SJSA1 (cell line): ENCODE data around the gene ZNF556. TPM values are rescaled to one million over a fixed set of nuclear protein-coding genes. Genes with fewer than 3 reads are reported as not detected.
"Not testable (repeated sequence)": the region's sequence is repeated elsewhere in the genome, so short reads cannot be mapped to it uniquely, and the experiment has no call there.

Experiments used
- DNase-seq, 2 experiments: peaks; one replicate each; pipeline ENCODE4 v3.0.0-alpha.2; 2015 to 2020; ENCODE audit warnings: low spot score in 2 of 2, low read depth in 1 of 2
- H3K27ac ChIP-seq: fragments of 250-450 bp; sonication (Bioruptor Pico); 2 replicates; pipeline ENCODE4 v1.5.1; 2020; ENCODE audit warnings: mild to moderate bottlenecking, moderate library complexity
- H3K27me3 ChIP-seq: fragments of 250-450 bp; sonication (Bioruptor Pico); replicated peaks from 2 replicates; pipeline ENCODE4 v1.5.1; 2020; ENCODE audit warnings: mild to moderate bottlenecking, moderate library complexity
- H3K36me3 ChIP-seq: fragments of 250-450 bp; sonication (Bioruptor Pico); 2 replicates; pipeline ENCODE4 v1.5.1; 2020; ENCODE audit warnings: mild to moderate bottlenecking
- H3K4me1 ChIP-seq: fragments of 250-450 bp; sonication (Bioruptor Pico); replicated peaks from 2 replicates; pipeline ENCODE4 v1.6.1; 2021; ENCODE audit warnings: mild to moderate bottlenecking
- H3K4me3 ChIP-seq: fragments of 250-450 bp; sonication (Bioruptor Pico); 2 replicates; pipeline ENCODE4 v1.5.1; 2020; ENCODE audit warnings: mild to moderate bottlenecking
- H3K9me3 ChIP-seq: fragments of 250-450 bp; sonication (Bioruptor Pico); replicated peaks from 2 replicates; pipeline ENCODE4 v1.5.1; 2020; ENCODE audit warnings: mild to moderate bottlenecking
- total RNA-seq: library from RNA; depleted of rRNA; stranded (reverse); fragments of >200 nt; shearing (Covaris generic); gene quantifications from 2 replicates; pipeline ENCODE4 v1.2.3, GENCODE V29; 2014; rRNA removed

Gene ZNF556
- total RNA-seq, 1 experiment from 2014 or later, result 0.08 TPM

GRCh38 chr19:2903326-2903725, 36.2 kb downstream of the ZNF556 start:
- not testable (repeated sequence) for H3K36me3 ChIP-seq, H3K4me3 ChIP-seq, H3K27ac ChIP-seq, H3K9me3 ChIP-seq, H3K27me3 ChIP-seq, DNase-seq, H3K4me1 ChIP-seq

DNA sequence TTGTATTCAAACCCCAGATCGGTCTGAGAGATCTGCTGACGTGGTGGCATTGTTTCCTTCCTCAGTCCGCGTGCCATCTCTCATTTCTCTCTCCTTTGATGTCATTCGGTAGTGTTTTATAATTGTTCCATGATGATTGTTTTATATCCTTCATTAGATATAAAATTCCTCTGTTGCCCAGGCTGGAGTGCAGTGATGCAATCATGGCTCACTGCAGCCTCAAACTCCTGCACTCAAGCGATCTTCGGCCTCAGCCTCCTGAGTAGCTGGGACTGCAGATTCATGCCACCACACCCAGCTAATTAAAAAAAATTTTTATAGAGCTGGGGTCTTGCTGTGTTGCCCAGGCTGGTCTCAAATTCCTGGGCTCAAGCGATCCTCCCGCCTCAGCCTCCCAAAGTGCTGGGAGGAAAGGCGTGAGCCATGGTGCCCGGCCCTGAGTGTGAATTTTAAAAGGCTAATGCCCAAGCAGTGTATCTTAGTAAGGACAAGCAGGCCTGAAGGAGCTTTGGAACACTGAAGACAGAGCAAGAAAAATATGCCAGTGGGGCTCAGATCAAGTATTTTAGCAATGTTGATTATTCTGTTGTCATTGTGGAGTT, 38.9 kb downstream of the ZNF556 start:
- Histone ChIP-seq H3K36me3 (no peaks in the 10 kb centered on the region), H3K4me1 (no peaks in the 10 kb centered on the region), H3K9me3 (no peaks in the 10 kb centered on the region; the same call in 1 of the 2 replicates), H3K27me3 (no peaks in the 10 kb centered on the region), H3K27ac (no peak overlapping the region), H3K4me3 (no peak overlapping the region)
- DNase-seq, result no peak

GRCh38 chr19:2906631-2907195, 39.6 kb downstream of the ZNF556 start:
- Histone ChIP-seq H3K27ac (no peak overlapping the region), H3K27me3 (no peaks in the 10 kb centered on the region), H3K4me3 (no peak overlapping the region), H3K36me3 (no peaks in the 10 kb centered on the region), H3K4me1 (no peaks in the 10 kb centered on the region), H3K9me3 (no peaks in the 10 kb centered on the region; the same call in 1 of the 2 replicates)
- DNase-seq, result no peak

DNA sequence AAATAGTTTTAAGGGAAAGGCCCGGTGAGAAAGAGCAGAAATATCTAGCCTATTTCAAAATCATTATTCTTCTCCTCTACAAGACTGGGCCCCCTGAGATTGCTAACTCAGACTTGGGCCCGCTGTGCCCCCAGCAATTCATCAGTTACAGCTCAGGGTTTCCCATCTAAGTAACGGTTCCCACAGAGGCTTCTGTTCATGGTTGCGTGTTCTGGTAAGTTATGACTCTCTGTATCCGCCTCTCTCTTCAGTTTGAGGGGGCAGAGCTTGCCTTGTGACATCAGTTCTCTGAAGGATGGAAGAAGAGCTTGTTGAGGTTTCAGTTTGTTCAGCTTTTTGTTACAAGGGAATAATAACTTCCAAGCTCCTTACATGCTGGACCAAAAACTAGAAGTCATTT, 45.2 kb downstream of the ZNF556 start:
- peaks cover 28% of the 10 kb centered on the region for H3K9me3 ChIP-seq
- H3K27ac ChIP-seq, result no peak overlapping the region
- H3K4me1 ChIP-seq, result no peaks in the 10 kb centered on the region
- DNase-seq, result no peak
- no peak overlapping the region for H3K4me3 ChIP-seq
- H3K27me3 ChIP-seq, result no peaks in the 10 kb centered on the region
- peaks cover 16% of the 10 kb centered on the region for H3K36me3 ChIP-seq

DNA sequence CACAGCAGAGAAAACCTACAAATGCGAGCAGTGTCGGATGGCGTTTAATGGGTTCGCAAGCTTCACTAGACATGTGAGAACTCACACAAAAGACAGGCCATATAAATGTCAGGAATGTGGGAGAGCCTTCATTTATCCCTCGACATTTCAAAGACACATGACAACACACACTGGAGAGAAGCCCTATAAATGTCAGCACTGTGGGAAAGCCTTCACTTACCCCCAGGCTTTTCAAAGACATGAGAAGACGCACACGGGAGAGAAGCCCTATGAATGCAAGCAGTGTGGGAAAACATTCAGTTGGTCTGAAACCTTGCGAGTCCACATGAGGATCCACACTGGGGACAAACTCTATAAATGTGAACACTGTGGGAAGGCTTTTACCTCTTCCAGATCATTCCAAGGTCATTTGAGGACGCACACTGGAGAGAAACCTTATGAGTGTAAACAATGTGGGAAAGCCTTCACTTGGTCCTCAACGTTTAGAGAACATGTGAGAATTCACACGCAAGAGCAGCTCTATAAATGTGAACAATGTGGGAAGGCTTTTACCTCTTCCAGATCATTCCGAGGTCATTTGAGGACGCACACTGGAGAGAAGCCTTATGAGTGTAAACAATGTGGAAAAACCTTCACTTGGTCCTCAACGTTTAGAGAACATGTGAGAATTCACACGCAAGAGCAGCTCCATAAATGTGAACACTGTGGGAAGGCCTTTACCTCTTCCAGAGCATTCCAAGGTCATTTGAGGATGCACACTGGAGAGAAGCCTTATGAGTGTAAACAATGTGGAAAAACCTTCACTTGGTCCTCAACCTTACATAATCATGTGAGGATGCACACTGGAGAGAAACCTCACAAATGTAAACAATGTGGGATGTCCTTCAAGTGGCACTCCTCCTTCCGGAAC, 50.4 kb downstream of the ZNF556 start:
- peaks cover 30% of the 10 kb centered on the region for H3K9me3 ChIP-seq
- no peak for DNase-seq
- H3K27ac ChIP-seq, result no peak overlapping the region
- H3K36me3 ChIP-seq, result peaks cover 29% of the 10 kb centered on the region
- H3K27me3 ChIP-seq, result no peaks in the 10 kb centered on the region
- no peak overlapping the region for H3K4me3 ChIP-seq
- no peaks in the 10 kb centered on the region for H3K4me1 ChIP-seq

- H3K4me1 ChIP-seq, result no peaks in the 10 kb centered on the region
- DNase-seq, result no peak
- no peak overlapping the region for H3K27ac ChIP-seq
- H3K27me3 ChIP-seq, result no peaks in the 10 kb centered on the region
- peaks cover 10% of the 10 kb centered on the region for H3K36me3 ChIP-seq
- H3K9me3 ChIP-seq, result peaks cover 16% of the 10 kb centered on the region; the same call in 1 of the 2 replicates
- no peak overlapping the region for H3K4me3 ChIP-seq
These were observed 55.9 kb downstream of the ZNF556 start for GRCh38 chr19:2922987-2923386.

DNA sequence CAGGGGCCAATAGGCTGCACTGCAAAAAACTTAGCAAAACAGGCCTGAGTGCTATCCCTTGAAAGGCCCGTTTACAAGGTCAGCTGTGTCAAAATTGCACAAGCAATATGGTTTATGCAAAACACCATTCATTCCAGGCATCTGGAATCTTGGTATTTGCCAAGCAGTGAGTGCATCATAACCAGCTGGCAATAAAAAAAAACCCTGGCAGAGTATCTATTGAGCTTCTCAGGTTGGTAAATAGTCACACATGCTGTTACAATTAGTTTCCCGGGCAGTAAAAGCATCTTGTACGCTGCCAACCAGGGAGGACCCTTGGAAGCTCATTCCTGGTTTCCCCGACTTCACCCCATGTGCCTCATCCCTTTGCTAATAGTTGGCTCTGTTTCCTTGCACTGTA, 56.4 kb downstream of the ZNF556 start:
- no peak overlapping the region for H3K27ac ChIP-seq
- no peak for DNase-seq
- peaks cover 6% of the 10 kb centered on the region for H3K36me3 ChIP-seq
- no peak overlapping the region for H3K4me3 ChIP-seq
- H3K27me3 ChIP-seq, result no peaks in the 10 kb centered on the region
- H3K9me3 ChIP-seq, result peaks cover 16% of the 10 kb centered on the region; the same call in 1 of the 2 replicates
- no peaks in the 10 kb centered on the region for H3K4me1 ChIP-seq

- Histone ChIP-seq H3K4me3 (no peak overlapping the region), H3K9me3 (peaks cover 12% of the 10 kb centered on the region; the same call in 1 of the 2 replicates), H3K27ac (no peak overlapping the region), H3K27me3 (no peaks in the 10 kb centered on the region), H3K36me3 (peaks cover 4% of the 10 kb centered on the region), H3K4me1 (no peaks in the 10 kb centered on the region)
- DNase-seq, result no peak
These were observed 59.4 kb downstream of the ZNF556 start for GRCh38 chr19:2926341-2927031.

DNA sequence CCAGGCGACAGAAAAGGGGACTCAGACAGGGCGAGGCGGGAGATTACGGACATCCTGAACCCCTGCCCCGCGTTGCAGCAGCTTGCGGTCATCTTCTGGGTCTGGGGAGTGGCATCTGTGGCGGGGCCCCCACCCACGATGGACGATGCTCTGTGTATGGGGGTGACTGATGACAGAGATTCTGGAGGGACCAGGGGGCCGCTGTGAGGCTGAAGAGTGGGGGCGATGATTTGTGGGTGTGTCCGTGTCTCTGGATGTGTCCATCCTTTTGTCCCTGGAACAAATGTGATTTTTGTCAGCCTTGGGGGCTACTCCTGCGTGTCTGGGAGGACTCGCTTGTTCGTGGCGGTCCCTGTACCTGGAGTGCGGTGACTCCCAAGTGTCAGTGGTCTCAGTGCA, 59.9 kb downstream of the ZNF556 start:
- H3K36me3 ChIP-seq, result peaks cover 7% of the 10 kb centered on the region
- H3K4me3 ChIP-seq, result no peak overlapping the region
- H3K27me3 ChIP-seq, result no peaks in the 10 kb centered on the region
- peaks cover 12% of the 10 kb centered on the region; the same call in 1 of the 2 replicates for H3K9me3 ChIP-seq
- DNase-seq, result no peak
- H3K27ac ChIP-seq, result no peak overlapping the region
- no peaks in the 10 kb centered on the region for H3K4me1 ChIP-seq

Other genes starting within 250 kb of the ZNF556 start
- gene GNG7, start 164.6 kb upstream of the ZNF556 start, total RNA-seq, result 0.03 TPM in 1 of 2 replicates, not detected in the other
- gene DIRAS1, start 146.0 kb upstream of the ZNF556 start, total RNA-seq, result not detected in 2 replicates
- gene SLC39A3, start 127.3 kb upstream of the ZNF556 start, total RNA-seq, result 67.6 and 74.4 TPM in 2 replicates
- 56.5 and 67.0 TPM in 2 replicates for gene SGTA, start 84.1 kb upstream of the ZNF556 start, total RNA-seq
- gene THOP1, start 81.8 kb upstream of the ZNF556 start, total RNA-seq, result 146 and 185 TPM in 2 replicates
- gene ZNF554, start 47.5 kb upstream of the ZNF556 start, total RNA-seq, result 1.7 and 2.7 TPM in 2 replicates
- 2.9 and 5.2 TPM in 2 replicates for gene ZNF555, start 25.9 kb upstream of the ZNF556 start, total RNA-seq
- gene ZNF57, start 33.6 kb downstream of the ZNF556 start, total RNA-seq, result 3.3 and 4.3 TPM in 2 replicates
- 4.5 and 5.6 TPM in 2 replicates for gene ZNF77, start 77.6 kb downstream of the ZNF556 start, total RNA-seq
- gene TLE6, start 110.2 kb downstream of the ZNF556 start, total RNA-seq, result 2.0 and 7.2 TPM in 2 replicates
- gene TLE2, start 161.9 kb downstream of the ZNF556 start, total RNA-seq, result 19.2 and 19.9 TPM in 2 replicates
- gene TLE5, start 195.2 kb downstream of the ZNF556 start, total RNA-seq, result 530 and 694 TPM in 2 replicates
- gene GNA11, start 227.0 kb downstream of the ZNF556 start, total RNA-seq, result 100 and 135 TPM in 2 replicates